IMR-90 (cell line): Measurements from ENCODE around the gene ETV6. TPM values are rescaled to one million over a fixed set of nuclear protein-coding genes. Genes with fewer than 3 reads are reported as not detected.
A peak's percentile ranks its signal among the peaks of the same experiment; 100 is the strongest.

ENCODE experiments used
- ATAC-seq: fragments of 200-7000 bp; cut with Tn5 transposase; 2 replicates; pipeline ENCODE4 v1.9.1; 2020; ENCODE audit warnings: low read depth, mild to moderate bottlenecking, moderate library complexity
- BruUV-seq: library from RNA; stranded (reverse); fragments of 400-500 nt; replicated peaks from 2 replicates; lab custom pipeline; 2021; lab: Mats Ljungman, UMichigan
- CTCF ChIA-PET: fragments of 300-600 bp; formaldehyde crosslinking; extraction: SDS; loops from one replicate; lab custom pipeline; 2021; ENCODE audit warnings: antibody characterized with exemption; lab: Yijun Ruan, JAX
- POLR2A ChIA-PET: fragments of 300-600 bp; sonication (Branson Sonifier 250); formaldehyde crosslinking; loops from one replicate; lab custom pipeline; 2022; ENCODE audit warnings: antibody characterized with exemption; ENCODE audit not compliant: unreplicated experiment; lab: Charles Lee
- DNase-seq: peaks from one replicate; pipeline ENCODE4 v3.0.0; 2013
- H2AFZ ChIP-seq: replicated peaks from 2 replicates; pipeline ENCODE3; 2013; ENCODE audit warnings: low read length, mild to moderate bottlenecking; ENCODE audit not compliant: poor library complexity
- H2AK5ac ChIP-seq: 2 replicates; pipeline ENCODE4 v1.6.1; 2013; ENCODE audit warnings: low read depth, low read length, inconsistent platforms
- H2AK9ac ChIP-seq: replicated peaks from 2 replicates; pipeline ENCODE3; 2013; ENCODE audit warnings: mild to moderate bottlenecking, low read depth, low read length, moderate library complexity; ENCODE audit not compliant: poor library complexity
- H2BK120ac ChIP-seq: 2 replicates; pipeline ENCODE4 v1.6.1; 2013; ENCODE audit warnings: low read depth, low read length, inconsistent platforms
- H2BK15ac ChIP-seq: 3 replicates; pipeline ENCODE4 v1.6.1; 2013; ENCODE audit warnings: low read depth, low read length, inconsistent platforms
- H2BK20ac ChIP-seq: 2 replicates; pipeline ENCODE4 v1.6.1; 2013; ENCODE audit warnings: low read depth, mild to moderate bottlenecking, inconsistent platforms, low read length, moderate library complexity
- H2BK5ac ChIP-seq: 2 replicates; pipeline ENCODE4 v1.6.1; 2013; ENCODE audit warnings: mild to moderate bottlenecking, low read depth, low read length, inconsistent platforms; ENCODE audit not compliant: poor library complexity, severe bottlenecking
- H3K14ac ChIP-seq: replicated peaks from 2 replicates; pipeline ENCODE4 v1.6.1; 2013; ENCODE audit warnings: low read depth, low read length, inconsistent platforms
- H3K18ac ChIP-seq: 2 replicates; pipeline ENCODE4 v1.6.1; 2013; ENCODE audit warnings: low read depth, low read length, control low read depth
- H3K23ac ChIP-seq: 2 replicates; pipeline ENCODE4 v1.6.1; 2013; ENCODE audit warnings: low read depth, low read length, inconsistent platforms
- H3K27ac ChIP-seq: 2 replicates; pipeline ENCODE4 v1.5.1; 2013; ENCODE audit warnings: mild to moderate bottlenecking, control low read depth, low read length; ENCODE audit not compliant: insufficient read depth
- H3K27me3 ChIP-seq: 2 replicates; pipeline ENCODE4 v1.6.1; 2013; ENCODE audit warnings: low read length; ENCODE audit not compliant: control insufficient read depth, insufficient read depth
- H3K36me3 ChIP-seq: 2 replicates; pipeline ENCODE4 v1.6.1; 2013; ENCODE audit warnings: low read length, mixed read lengths; ENCODE audit not compliant: control insufficient read depth, insufficient read depth
- H3K4ac ChIP-seq: 2 replicates; pipeline ENCODE4 v1.6.1; 2013; ENCODE audit warnings: low read depth, low read length, inconsistent platforms
- H3K4me1 ChIP-seq: 2 replicates; pipeline ENCODE4 v1.6.1; 2013; ENCODE audit warnings: low read length, mixed read lengths; ENCODE audit not compliant: control insufficient read depth, insufficient read depth
- H3K4me2 ChIP-seq: 2 replicates; pipeline ENCODE4 v1.6.1; 2013; ENCODE audit warnings: low read depth, mild to moderate bottlenecking, control low read depth, low read length, moderate library complexity
- H3K4me3 ChIP-seq: 2 replicates; pipeline ENCODE4 v1.5.1; 2013; ENCODE audit warnings: low read depth, mild to moderate bottlenecking, control low read depth, low read length, moderate library complexity; ENCODE audit not compliant: insufficient read depth
- H3K56ac ChIP-seq: 2 replicates; pipeline ENCODE4 v1.6.1; 2013; ENCODE audit warnings: low read length, inconsistent platforms; ENCODE audit not compliant: insufficient read depth; ENCODE audit errors: extremely low read depth
- H3K79me1 ChIP-seq, 2 experiments: 2 replicates each; pipeline ENCODE4 v1.6.1; 2013; ENCODE audit warnings: low read length in 2 of 2, inconsistent platforms in 1 of 2, low read depth in 1 of 2
- H3K9ac ChIP-seq: 2 replicates; pipeline ENCODE4 v1.6.1; 2013; ENCODE audit warnings: low read depth, low read length, control low read depth
- H3K9me1 ChIP-seq: 2 replicates; pipeline ENCODE4 v1.6.1; 2013; ENCODE audit warnings: low read length, inconsistent platforms; ENCODE audit not compliant: insufficient read depth
- H3K9me3 ChIP-seq: 2 replicates; pipeline ENCODE4 v1.6.1; 2013; ENCODE audit warnings: low read length; ENCODE audit not compliant: control insufficient read depth, insufficient read depth
- H4K20me1 ChIP-seq: 2 replicates; pipeline ENCODE4 v1.6.1; 2013; ENCODE audit warnings: low read length, inconsistent platforms; ENCODE audit not compliant: insufficient read depth
- H4K5ac ChIP-seq: 2 replicates; pipeline ENCODE4 v1.6.1; 2013; ENCODE audit warnings: mild to moderate bottlenecking, low read depth, low read length, control low read depth
- H4K8ac ChIP-seq, 2 experiments: 2 replicates each; pipeline ENCODE4 v1.6.1; 2013; ENCODE audit warnings: low read depth in 2 of 2, low read length in 2 of 2, control low read depth in 1 of 2, inconsistent platforms in 1 of 2
- H4K91ac ChIP-seq: 2 replicates; pipeline ENCODE4 v1.6.1; 2013; ENCODE audit warnings: low read depth, low read length, inconsistent platforms; ENCODE audit not compliant: insufficient read depth
- BHLHE40 ChIP-seq: fragments of 150-350 bp; IDR thresholded peaks from 2 replicates; pipeline ENCODE4 v1.6.1; 2016; ENCODE audit warnings: mild to moderate bottlenecking, low read depth, low read length
- CEBPB ChIP-seq: IDR thresholded peaks from 2 replicates; pipeline ENCODE4 v1.6.1; 2012; ENCODE audit warnings: low read depth, low read length, improper control_type of control experiment
- CHD1 ChIP-seq: IDR thresholded peaks from 2 replicates; pipeline ENCODE4 v1.6.1; 2012; ENCODE audit warnings: low read depth, low read length, improper control_type of control experiment
- FOS ChIP-seq: fragments of 150-350 bp; IDR thresholded peaks from 2 replicates; pipeline ENCODE4 v1.6.1; 2016; ENCODE audit warnings: low read depth, low read length
- MAFK ChIP-seq: IDR thresholded peaks from 2 replicates; pipeline ENCODE4 v1.6.1; 2012; ENCODE audit warnings: low read depth, low read length, improper control_type of control experiment
- MAZ ChIP-seq: IDR thresholded peaks from 2 replicates; pipeline ENCODE4 v1.6.1; 2012; ENCODE audit warnings: low read depth, mild to moderate bottlenecking, low read length, improper control_type of control experiment, moderate library complexity, borderline replicate concordance
- NFE2L2 ChIP-seq: fragments of 150-350 bp; IDR thresholded peaks from 2 replicates; pipeline ENCODE4 v1.6.1; 2016; ENCODE audit warnings: low read depth, mild to moderate bottlenecking, low read length
- POLR2A ChIP-seq: IDR thresholded peaks from 2 replicates; pipeline ENCODE4 v1.6.1; 2012; ENCODE audit warnings: mild to moderate bottlenecking, low read depth, low read length
- RAD21 ChIP-seq: IDR thresholded peaks from 2 replicates; pipeline ENCODE4 v1.6.1; 2012; ENCODE audit warnings: low read length, improper control_type of control experiment
- RCOR1 ChIP-seq: IDR thresholded peaks from 2 replicates; pipeline ENCODE4 v1.6.1; 2012; ENCODE audit warnings: mild to moderate bottlenecking, low read length, improper control_type of control experiment; ENCODE audit not compliant: insufficient replicate concordance
- RFX5 ChIP-seq: IDR thresholded peaks from 2 replicates; pipeline ENCODE4 v1.8.0; 2012; ENCODE audit warnings: low read depth, mild to moderate bottlenecking, low read length, moderate library complexity
- SMC3 ChIP-seq: fragments of 150-350 bp; IDR thresholded peaks from 2 replicates; pipeline ENCODE4 v1.6.1; 2016; ENCODE audit warnings: low read depth, mild to moderate bottlenecking, antibody characterized with exemption, low read length, moderate library complexity
- WGBS, 2 experiments: methylation state at CpG; one replicate each; pipeline versions ENCODE4 v1.1.5 to v1.1.7; 2013; ENCODE audit warnings: missing lambda C conversion rate in 2 of 2; ENCODE audit not compliant: insufficient read length in 1 of 2; ENCODE audit errors: extremely low coverage in 2 of 2; 5-methylcytosine and 5-hydroxymethylcytosine counted together
- dilution Hi-C: fragments of 300-500 bp; cut with HindIII; formaldehyde crosslinking; loops from one replicate; pipeline ENCODE4 v1.14.3; 2018; ENCODE audit warnings: low sequenced_read_pairs; ENCODE audit not compliant: unreplicated experiment
- in situ Hi-C: fragments of 300-500 bp; cut with MboI; formaldehyde crosslinking; loops from 3 replicates; pipeline ENCODE4 v1.14.3; 2019; ENCODE audit warnings: low sequenced_read_pairs, inconsistent platforms, mixed read lengths
- intact Hi-C: fragments of 100-400 bp; cut with micrococcal nuclease; formaldehyde crosslinking; loops from 2 replicates; pipeline ENCODE4 v1.10.0; 2022
- polyA plus RNA-seq, 3 experiments: library from polyadenylated mRNA; depleted of rRNA; stranded (reverse); fragments of >200 nt; gene quantifications; 2 replicates each; pipeline ENCODE4 v1.2.3, GENCODE V29; 2012; ENCODE audit warnings: low replicate concordance in 1 of 3
- total RNA-seq: library from RNA; depleted of rRNA; stranded (reverse); fragments of >200 nt; gene quantifications from 2 replicates; pipeline ENCODE4 v1.2.3, GENCODE V29; 2012
- TF ChIP-seq, protein P1 (sequence below): fragments of 150-350 bp; IDR thresholded peaks from 2 replicates; pipeline ENCODE4 v1.6.1; 2017; ENCODE audit warnings: mild to moderate bottlenecking, antibody characterized with exemption, low read length, low read depth
- TF ChIP-seq, protein P2 (sequence below): fragments of 150-350 bp; IDR thresholded peaks from 2 replicates; pipeline ENCODE4 v1.6.1; 2016; ENCODE audit warnings: low read depth, mild to moderate bottlenecking, low read length, moderate library complexity, borderline replicate concordance
- TF ChIP-seq, protein P3 (sequence below): conservative IDR thresholded peaks from 2 replicates; pipeline ENCODE4 v1.5.1; 2012; ENCODE audit warnings: mild to moderate bottlenecking, low read depth, low read length, improper control_type of control experiment

The ETV6 gene
- total and polyA plus RNA-seq, 2 of the 4 experiments (the other 2 are of a cell fraction) = 8.4 to 9.9 TPM

DNA sequence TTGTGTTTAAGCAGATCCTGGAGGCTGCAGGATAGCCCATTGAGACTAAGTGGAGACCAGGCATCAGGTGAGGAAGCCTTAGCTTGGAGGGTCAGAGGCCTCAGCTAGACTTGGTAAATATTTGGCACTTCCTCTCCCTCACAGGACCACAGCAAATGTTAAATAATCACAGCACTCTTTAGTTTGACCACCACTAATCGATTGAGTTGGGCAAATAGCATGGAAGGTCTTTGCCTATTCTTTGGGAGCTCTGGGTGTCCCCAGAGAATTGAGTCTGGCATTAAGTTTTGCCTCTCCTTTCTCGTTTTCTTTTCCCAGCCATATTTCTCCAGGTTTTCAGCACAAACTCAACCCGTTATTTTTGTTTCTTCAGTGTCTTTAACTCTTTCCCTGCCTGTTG lies 61.4 kb downstream of the ETV6 start:
- Histone ChIP-seq H3K36me3 (peaks cover 1% of the 10 kb centered on the region; the same call in 1 of the 2 replicates), H2BK120ac (no peak overlapping the region), H4K91ac (0 out of 2 replicates have a peak overlapping the region, but pooled peaks have one; percentile 27), H3K18ac (no peak overlapping the region), H3K4me1 (peaks cover 23% of the 10 kb centered on the region), H2BK20ac (no peak overlapping the region), H3K9ac (no peak overlapping the region), H3K14ac (no peak overlapping the region; the same call in 1 of the 2 replicates), H3K9me3 (no peaks in the 10 kb centered on the region), H2BK5ac (no peak overlapping the region), H3K27me3 (no peaks in the 10 kb centered on the region), H2AK5ac (peak overlapping the region; percentile 53; the same call in 1 of the 2 replicates), H3K4me2 (no peak overlapping the region), H2BK15ac (0 out of 3 replicates have a peak overlapping the region, but pooled peaks have one; percentile 19), H3K4ac (no peak overlapping the region), H3K9me1 (peaks cover 22% of the 10 kb centered on the region), H2AK9ac (no peak overlapping the region), H4K5ac (no peak overlapping the region), H4K20me1 (peaks cover 11% of the 10 kb centered on the region), H3K23ac (no peak overlapping the region), H3K27ac (no peak overlapping the region), H2AFZ (no peak overlapping the region), H3K79me1 (peaks cover 53 to 90% of the 10 kb centered on the region in 2 experiments), H3K4me3 (no peak overlapping the region), H4K8ac (no peak overlapping the region), H3K56ac (no peak overlapping the region)
- dilution Hi-C loops (no loop called here), intact Hi-C loops (no loop called here), in situ Hi-C loops (loop anchor here (25.0 kb wide), 1 partner anchor 1001 kb away; the partner anchor contains the start of gene CDKN1B)
- WGBS, 2 experiments = no CpG with 5 or more reads among the region's 3 CpGs
- DNase-seq (no peak), ATAC-seq (no peak)
- CTCF ChIA-PET = no interaction called here
- BruUV-seq = no TSS peak
- POLR2A ChIA-PET = no interaction called here
- no peak for TF ChIP-seq RCOR1
- TF ChIP-seq MAFK = no peak
- TF ChIP-seq FOS = no peak
- TF ChIP-seq RFX5 = no peak
- no peak for TF ChIP-seq RAD21
- TF ChIP-seq, protein P1, sequence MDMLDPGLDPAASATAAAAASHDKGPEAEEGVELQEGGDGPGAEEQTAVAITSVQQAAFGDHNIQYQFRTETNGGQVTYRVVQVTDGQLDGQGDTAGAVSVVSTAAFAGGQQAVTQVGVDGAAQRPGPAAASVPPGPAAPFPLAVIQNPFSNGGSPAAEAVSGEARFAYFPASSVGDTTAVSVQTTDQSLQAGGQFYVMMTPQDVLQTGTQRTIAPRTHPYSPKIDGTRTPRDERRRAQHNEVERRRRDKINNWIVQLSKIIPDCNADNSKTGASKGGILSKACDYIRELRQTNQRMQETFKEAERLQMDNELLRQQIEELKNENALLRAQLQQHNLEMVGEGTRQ = no peak
- TF ChIP-seq CHD1 = no peak
- TF ChIP-seq CEBPB = no peak
- TF ChIP-seq, protein P2, sequence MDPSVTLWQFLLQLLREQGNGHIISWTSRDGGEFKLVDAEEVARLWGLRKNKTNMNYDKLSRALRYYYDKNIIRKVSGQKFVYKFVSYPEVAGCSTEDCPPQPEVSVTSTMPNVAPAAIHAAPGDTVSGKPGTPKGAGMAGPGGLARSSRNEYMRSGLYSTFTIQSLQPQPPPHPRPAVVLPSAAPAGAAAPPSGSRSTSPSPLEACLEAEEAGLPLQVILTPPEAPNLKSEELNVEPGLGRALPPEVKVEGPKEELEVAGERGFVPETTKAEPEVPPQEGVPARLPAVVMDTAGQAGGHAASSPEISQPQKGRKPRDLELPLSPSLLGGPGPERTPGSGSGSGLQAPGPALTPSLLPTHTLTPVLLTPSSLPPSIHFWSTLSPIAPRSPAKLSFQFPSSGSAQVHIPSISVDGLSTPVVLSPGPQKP = no peak
- no peak for TF ChIP-seq BHLHE40
- TF ChIP-seq SMC3 = no peak
- TF ChIP-seq, protein P3, sequence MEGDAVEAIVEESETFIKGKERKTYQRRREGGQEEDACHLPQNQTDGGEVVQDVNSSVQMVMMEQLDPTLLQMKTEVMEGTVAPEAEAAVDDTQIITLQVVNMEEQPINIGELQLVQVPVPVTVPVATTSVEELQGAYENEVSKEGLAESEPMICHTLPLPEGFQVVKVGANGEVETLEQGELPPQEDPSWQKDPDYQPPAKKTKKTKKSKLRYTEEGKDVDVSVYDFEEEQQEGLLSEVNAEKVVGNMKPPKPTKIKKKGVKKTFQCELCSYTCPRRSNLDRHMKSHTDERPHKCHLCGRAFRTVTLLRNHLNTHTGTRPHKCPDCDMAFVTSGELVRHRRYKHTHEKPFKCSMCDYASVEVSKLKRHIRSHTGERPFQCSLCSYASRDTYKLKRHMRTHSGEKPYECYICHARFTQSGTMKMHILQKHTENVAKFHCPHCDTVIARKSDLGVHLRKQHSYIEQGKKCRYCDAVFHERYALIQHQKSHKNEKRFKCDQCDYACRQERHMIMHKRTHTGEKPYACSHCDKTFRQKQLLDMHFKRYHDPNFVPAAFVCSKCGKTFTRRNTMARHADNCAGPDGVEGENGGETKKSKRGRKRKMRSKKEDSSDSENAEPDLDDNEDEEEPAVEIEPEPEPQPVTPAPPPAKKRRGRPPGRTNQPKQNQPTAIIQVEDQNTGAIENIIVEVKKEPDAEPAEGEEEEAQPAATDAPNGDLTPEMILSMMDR = no peak
- TF ChIP-seq POLR2A = no peak
- TF ChIP-seq MAZ = no peak
- no peak for TF ChIP-seq NFE2L2
